Midbrain (tissue), 1 donor: ENCODE results near the gene EFNA3.
A peak's percentile ranks its signal among the peaks of the same experiment; 100 is the strongest.

Experiments used
- DNase-seq: peaks from one replicate; lab custom pipeline; 2025; lab: John Stamatoyannopoulos, UW

Gene EFNA3

DNA sequence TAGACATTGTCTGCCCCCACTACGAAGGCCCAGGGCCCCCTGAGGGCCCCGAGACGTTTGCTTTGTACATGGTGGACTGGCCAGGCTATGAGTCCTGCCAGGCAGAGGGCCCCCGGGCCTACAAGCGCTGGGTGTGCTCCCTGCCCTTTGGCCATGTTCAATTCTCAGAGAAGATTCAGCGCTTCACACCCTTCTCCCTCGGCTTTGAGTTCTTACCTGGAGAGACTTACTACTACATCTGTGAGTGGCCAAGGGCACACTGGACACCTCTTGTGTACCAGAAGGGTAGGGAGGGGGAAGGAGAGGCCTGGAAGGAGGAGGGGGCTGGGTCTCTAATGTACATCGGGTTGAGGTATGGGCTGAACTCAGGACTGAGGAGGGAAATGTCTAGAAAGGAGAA, 11.9 kb upstream of the EFNA3 start:
- DNase-seq = no peak

DNA sequence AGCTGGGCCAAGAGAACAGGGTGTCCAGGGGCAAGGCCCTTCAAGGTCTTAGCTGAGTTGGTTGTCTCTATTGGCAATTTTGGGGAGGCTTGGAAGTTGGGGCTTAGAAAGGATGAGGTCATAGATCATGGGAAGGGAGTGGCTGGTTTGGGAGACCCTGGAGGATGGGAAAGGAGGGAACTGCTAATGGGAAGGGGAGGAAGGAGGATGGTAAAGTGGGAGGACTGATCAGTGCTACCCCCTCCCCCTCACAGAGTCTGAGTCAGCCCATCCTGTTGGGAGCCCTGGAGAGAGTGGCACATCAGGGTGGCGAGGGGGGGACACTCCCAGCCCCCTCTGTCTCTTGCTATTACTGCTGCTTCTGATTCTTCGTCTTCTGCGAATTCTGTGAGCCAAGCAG, 10.0 kb upstream of the EFNA3 start:
- no peak for DNase-seq

DNA sequence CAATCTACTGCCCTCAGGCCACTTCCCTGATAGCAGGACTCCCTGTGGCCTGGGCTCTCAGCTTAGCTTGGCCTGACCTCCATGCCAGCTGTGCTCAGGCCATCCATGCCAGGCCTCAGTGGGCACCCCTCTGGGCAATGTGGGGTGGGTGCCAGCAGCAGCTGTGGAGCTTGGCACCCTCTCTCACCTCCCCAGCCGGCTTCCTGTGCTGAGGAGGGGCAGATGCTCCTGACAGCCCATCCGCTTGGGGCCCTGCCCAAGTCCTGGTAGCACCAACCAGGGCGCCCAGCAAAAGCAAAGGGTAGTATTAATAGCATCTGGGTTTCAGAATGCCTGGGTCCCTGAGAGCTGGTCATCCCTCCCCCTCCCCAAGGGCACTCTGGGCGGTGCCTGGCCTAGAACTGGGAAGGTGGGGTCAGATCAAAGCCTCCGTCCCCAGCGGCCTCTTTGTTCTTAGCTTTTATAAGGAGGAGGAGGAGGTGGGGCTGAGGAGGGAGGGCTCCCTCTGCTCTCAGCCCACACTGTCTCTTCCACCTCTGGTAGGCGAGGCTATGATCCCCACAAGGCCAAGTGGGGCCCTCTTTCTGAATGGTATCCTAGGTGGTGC, 9.0 kb upstream of the EFNA3 start:
- DNase-seq = no peak

DNA sequence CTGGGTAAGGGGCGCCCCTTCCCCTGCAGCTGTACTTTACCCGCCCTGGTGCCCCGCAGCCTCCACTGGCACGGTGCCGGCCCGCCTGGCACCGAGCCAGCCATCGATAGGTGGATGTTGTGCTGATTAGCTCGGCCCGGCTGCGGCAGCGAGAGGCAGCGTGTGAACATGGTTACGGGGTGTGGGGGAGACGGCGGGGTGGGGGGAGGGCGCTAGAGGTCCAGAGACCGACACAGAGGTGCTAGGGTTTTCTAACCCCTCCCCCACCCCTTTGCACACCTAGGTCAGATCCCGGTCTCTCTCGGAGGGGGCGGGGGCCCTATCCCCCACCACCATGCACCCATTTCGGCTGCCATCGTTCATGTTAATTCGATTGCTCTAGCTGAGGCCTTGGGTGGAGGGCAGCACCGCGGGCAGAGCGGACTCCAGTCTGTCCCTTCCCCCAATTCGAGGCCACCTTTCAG, 8.4 kb upstream of the EFNA3 start:
- no peak for DNase-seq

DNA sequence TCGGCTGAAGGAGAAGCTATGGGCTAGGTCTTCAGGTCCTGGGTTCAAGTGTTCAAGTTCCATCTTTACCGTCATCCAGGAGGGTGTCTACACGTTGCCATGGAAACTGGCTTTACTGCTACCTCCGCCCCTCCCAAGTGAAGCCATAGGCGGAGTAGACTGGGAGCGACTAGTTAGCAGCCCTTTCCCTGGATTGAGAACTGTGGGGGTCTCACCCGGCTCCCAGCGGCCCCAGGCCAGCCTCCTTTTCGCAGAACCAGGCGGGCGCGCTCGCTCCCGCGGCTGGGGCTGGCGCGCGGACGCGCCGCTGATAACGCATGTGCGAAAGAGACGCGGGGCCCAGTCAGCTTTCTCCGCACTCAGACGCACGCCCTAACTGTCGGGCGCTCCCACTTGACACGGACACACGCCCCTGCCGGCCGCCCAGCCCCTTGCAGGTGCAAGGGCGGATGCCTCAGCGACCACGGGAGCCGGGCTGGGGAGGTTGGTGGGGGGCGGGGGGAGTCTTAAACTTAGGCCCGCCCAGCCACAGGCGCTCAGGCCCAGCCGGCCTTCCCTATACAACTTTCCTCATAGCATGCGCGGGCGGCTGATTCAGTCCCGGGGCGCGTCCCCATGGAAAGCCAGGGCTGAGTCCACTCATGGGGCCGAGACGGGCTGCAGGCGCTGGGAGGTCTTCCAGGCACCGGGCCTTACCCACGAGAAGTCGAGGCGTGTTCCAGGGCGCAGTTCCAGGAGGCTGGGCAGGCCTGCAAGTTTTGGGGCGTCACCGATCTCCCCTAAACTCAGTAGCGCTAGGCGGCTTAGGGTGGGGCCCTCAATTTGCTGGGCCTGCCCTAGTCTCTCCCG, 7.7 kb upstream of the EFNA3 start:
- peak; percentile 56 for DNase-seq

DNA sequence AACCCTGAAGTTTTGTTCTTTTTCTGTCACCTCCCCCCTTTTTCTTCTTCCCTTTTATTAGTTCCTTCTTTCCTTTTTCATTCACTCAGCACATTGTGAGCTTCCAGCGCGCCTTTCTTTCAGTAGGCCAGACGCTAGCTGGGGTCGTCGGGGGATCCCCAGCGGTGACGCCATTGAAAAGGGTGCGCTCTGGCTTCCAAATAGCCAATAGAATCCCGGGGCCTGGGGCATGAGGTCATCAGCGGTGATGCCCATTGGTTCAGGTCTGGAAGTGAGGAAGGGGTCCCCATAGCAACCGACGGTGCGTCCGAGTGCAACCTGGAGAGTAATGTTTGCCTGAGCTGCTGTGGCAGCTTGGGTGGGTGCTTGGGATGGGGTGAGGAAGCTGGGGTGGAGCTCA, 6.9 kb upstream of the EFNA3 start:
- no peak for DNase-seq

DNA sequence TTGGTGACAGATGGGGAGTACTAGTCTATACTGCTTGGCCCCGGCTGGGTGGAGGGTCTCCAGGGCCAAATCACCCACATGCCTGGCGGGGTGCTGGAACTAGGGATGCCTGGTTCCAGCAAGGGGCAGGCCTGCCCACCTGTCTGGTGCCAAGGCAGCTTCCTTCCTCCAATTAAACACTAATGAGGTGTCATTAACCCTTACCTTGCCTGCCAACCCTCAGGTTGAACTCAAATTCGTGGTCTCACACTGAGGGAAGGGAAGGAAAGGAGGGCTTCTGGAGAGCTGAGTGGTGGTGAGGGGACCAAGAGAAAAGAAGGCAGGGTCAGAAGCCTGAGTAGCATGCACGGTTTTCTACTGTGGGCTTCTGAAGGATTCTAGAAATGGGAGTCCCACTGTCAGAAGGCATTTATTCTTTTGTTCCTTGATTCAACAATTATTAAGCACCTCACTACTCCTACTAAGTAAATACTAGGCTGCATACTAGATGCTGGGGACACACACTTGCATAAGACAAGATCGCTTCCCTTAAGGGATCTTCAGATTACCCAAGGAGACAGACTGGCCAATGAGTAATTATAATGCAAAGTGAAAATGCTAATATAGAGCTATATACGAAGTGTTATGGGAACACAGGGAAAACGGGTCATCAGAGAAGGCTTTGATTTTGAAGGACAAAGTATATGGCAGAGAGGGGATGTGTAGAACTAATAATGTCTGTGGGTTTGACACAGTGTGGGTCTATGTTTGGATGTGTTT, 5.9 kb upstream of the EFNA3 start:
- DNase-seq = no peak

DNA sequence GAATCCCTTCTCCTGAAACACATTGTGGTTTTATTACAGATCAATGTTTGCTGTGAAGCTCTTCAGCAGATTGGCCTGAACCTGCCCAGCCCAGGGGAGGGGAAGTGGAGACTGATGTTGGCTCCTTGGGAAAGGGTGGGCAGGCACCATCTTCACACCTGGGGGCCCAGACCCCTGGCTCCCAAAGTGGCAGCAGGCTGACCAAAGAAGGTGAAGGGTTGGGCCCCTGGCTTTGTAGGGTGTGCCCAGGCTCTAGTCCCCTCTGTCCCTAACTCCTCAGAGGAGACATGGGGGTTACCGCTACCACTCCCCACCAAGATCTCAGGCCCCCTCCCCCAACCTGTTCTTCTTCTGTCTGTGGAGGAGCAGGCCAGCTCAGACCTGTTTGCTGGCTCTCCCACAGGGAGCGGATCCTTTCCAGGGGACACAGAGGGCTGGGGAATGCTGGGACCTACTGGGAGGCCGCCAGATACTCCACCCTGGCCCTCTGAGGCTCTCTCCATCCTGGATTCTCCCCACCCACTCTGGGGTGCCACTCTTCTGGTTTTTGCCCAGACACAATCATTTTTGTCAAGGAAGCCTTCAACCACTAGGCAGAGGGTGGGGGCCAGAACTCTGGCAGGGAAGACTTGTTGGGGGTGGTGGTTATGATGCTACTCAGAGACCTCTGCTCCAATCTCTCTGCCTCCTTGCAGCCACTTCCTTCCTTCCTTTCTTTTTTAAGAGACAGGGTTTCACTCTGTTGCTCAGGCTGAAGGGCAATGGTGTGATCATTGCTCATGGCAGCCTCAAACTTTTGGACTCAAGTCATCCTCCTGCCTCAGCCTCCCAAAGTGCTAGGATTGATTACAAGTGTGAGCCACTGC, 5.0 kb upstream of the EFNA3 start:
- DNase-seq = no peak

DNA sequence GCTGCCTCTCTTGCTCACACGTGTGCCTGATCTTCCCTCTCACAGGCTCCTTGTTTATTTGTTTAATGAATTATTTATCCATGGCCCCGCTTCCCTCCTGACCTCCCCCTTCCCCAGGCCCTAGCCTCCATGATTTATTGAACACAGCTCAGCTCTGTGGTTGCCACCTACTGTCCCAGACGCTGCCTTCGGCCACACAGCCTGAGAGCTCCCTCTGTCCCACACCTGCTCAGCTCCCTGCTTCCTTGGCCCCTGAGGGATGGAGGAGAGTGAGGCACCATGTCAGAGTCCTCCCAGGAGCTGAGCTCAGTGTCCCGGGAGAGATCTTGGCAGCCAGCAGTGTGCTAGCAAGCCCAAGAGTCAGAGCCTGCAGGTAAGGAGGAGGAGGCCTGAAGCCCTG, 3.1 kb upstream of the EFNA3 start:
- no peak for DNase-seq

DNA sequence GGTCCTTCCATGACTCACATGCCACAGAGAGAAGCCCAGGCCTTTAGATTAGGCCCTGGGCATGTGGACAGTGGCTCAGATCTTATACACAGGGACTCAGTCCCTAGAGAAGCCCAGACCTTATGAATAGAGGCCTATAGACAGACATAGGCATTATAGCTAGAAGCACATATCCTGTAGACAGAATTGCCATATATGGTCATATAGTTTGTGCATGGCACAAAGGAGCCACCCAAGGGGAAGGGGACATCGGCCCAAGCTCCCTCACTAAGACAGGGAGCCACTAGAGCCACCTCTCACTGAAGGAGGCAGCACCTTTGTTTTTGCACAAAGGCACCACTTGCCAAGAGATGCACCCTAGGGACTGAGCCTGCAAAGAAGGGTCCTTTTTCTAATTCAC, 2.3 kb upstream of the EFNA3 start:
- DNase-seq = no peak

DNA sequence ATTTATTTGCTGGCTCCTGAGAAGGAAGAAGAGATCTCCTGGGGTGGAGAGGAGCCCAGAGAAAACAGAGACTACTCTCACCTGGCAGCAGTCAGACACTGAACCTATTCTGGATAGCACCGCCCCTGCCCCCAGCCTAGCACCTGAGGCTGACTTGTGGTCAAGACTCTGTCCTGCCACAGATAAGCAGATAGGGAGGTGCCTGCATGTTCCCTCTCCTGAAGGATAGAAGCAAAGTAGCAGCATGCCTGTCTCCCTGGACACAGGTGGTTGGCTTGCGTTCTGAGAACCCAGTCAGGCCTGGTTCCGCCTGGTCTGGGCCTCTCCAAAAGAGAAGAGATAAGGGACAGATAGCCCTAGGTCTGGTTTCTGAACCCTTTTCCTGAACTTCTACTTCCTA, 1.3 kb upstream of the EFNA3 start:
- no peak for DNase-seq

DNA sequence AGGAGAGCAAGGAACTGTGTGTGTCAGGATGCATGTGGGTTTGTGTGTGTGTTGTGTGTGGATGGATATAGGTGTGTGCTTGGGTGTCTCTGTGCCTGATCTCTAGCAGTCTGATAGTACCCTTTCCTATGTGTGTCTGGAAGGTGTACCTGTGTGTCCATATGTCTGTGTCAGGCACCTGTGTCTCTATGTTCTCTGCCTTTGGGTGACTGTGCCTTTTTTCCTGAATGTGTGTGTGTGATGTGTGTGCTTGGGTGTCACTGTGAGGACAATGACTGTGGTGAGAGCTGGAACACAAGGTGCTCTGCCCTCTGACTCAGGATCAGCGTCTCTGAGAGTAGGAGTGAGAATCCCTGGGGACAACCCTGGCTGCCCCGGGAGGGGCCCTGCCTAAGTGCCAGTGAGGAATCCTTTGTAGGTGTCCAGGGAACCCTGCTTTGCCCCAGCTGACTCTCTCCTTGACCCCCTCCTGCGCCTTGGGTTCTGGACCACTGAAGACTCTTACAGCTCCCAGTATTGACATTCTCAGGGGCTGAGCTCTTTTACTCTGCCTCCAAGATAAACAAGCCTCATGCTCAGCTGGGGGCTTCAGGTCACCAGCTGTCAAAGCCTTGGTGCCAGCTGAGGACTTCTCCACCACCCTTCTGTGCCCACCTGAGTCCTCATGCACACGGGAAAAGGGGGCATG, 735 bp upstream of the EFNA3 start:
- DNase-seq = no peak

DNA sequence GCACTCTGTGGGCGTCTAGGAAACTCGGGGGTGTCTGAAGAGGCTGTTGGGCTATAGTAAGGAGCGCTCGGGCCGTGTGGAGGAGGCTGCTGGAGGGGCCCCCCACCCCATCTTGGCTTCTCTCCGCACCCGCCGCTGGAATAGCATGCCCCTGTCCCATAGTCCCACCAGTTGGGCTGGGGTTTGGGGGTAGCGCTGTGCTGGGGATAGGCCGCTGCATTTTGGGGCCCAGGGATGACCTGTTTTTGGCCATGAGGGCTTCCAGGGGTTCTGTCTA, 511 bp downstream of the EFNA3 start:
- no peak for DNase-seq

DNA sequence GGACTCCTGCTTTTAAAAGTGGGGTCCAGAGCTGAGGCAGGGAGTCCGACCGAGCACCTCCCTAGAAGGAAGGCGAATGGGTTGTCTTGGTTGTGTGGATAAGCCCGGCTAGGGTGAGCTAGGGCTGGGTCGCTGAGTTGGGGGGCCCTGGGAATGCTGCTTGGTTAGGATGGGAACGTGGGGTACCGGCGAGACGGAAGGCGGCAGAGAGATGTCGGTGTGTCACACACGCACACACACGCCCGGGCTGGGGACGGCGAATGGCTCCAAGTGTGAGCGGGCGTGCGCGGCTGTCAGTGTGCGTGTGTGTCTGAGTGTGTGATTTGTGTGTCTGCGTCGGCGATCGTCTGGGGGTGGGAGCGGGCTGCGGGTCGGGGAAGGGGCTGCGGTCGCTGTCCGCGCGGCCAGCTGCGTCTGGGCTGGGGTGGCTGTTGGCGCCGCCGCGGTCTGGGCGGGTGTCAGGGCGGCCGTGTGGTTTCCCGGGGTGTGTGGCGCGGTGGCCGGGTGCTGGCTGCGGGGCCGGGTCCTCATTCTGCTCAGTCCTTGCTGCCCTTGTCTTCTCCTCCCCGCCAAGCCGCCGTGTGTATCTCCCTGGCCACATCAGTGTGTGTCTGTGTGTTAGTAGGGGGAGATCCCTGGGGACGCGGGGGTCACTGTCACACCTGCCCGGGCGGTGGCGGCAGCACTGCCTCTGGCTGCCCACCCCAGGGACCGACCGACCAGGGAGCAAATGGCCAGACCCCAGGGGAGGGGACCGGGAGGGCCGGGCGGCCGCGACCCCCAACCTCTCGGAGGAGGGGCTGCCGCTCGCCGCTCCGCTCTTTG, 1.1 kb downstream of the EFNA3 start:
- no peak for DNase-seq

DNA sequence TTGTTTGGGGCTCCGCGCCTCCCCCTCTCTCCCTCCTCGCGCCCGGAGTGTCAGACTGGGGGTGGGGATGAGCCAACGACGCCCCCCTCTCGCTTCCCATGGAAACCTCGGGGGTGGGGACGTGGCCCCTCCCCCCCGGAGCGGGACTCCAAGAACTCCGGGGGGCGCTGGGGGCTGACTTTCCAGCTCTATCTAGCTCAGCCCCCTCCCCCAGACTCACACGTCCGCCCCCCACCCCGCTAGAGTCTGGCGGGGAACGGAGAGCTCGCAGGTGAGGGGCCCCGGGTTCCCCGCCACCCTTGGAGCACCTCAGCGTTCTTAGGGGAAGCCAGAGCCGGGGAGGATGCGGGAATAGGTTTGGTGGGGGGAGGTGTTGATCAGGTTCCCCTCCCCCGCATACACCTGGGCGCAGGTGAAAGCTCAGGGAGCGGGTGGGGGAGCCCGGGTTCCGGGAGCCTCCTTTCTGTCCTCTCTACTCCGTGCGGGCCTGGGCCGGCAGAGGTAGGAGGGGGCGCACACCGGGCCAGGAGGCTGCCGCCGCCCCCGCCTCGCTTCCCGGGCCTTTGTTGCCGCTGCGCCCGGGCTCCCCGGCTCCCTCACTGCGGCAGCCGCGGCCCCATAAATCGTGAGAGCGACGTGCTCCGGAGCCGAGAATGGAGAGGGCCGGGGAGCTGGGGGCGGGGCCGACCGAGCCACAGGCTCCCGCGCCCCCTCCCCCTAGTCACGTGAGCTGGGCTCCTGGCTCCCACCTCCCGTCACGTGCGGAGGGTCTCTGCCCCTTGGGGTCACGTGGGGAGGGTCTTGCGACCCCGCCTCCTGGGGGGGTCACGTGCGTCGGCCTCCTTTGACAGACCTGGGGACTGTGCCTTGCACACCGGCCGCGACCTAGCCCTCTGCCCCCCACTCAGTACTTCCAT, 1.9 kb downstream of the EFNA3 start:
- DNase-seq = no peak

DNA sequence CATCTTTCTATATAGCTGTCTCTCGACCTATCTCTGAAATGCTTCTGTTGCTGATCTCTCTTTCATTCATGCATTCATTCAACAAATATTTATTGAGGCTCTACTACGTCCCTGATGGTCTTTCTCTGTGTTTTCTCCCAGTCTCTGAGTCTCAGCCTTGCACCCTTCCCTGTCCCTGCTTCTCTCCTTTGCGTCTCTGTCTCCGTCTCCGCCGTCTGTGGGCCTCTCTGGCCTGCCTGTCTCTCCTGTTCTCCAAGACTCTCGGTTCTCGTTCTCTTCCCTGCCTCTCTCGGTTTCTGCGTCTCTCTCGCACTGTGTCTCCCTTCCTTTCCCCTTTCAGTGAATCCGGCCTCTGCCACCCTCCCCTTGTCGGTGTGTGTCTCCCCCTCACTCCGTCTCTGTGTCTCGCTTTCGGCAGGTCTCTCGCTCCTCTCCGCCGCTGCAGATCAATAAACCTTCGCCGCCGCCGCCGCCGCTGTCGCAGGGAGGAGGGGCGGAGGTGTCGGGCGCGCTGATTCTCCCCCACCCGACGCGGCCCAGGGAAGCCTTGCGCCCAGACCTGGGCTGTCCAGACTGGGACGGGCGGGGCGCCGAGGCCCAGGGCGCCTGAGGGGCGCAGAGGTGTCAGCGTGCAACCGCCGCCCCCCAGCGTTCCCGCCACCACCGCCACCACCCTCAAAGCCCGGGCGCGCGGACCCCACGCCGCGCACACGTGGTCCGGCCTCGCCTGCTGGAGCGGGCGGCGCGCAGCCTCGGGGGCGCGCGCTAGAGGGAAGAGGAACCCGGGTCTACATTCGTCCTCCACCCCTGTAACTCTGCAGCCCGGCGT, 3.0 kb downstream of the EFNA3 start:
- no peak for DNase-seq

DNA sequence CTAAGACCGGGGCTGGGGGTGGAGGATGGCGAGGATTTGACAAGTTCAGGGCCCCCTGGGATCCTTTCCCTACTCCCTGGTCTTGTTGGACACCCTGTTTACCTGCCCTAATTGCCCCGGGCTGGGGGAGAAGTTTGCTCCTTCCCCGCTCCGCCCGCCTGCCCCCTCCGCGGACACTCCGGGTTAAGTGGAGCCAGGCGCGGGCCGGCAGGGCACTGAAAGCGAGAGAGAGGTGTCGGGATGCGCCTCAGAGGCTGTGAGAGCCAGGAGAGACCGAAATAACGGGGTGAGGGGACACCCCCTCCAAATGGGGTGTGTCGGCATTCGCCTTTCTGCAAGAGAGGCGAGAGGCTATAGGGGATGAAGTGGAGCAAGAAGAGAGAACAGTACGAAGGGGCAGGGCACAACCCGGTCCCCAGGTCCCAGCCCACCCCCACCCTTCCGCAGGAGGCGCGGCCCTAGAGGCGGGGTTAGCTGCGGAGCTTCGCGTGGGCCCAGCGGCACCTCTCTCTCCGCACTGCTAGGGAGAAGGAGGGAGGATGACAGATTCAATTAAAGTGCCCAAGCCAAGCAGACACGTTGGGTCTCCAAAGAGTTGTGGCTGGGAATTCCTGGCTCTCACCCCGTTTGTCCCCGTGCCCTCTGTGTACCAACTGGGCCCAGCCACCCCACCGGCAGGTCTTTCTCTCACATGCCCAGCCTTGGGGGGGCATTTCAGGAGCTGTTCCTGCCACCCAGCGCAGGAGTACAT, 3.8 kb downstream of the EFNA3 start:
- no peak for DNase-seq

DNA sequence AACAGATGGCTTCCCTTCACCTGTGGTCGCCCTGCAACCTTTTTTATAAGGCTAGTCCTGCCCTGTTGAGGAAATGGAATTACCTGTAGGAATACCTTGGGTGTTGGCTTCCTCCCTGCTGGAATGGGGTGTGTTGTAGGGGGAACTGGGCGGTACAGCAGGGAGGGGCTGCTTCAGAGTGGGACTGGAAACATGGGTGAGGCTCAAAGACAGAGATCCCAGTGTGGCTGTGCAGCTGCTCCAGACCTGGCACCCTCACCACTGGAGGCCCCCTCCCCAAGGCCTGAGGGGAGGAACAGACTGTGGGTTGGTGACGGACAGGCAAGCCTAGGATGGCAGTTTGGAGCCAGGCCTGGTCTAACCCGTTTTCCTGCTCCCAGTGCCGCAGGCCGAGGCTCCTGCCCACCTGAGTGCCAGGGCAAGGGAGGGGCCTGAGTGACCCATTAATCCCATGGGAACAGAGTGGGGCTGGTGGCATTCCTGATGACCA, 4.5 kb downstream of the EFNA3 start:
- DNase-seq = no peak
